Hepatocyte (in vitro differentiated cells): ENCODE measurements around the gene FCHSD2.

Experiments used
- EZH2 ChIP-seq: fragments of 200-600 bp; sonication (generic); IDR thresholded peaks from 2 replicates; pipeline ENCODE4 v1.6.1; 2016; ENCODE audit warnings: antibody characterized with exemption, mild to moderate bottlenecking, borderline replicate concordance
- TF ChIP-seq, protein P1 (sequence below): fragments of 200-600 bp; sonication (generic); IDR thresholded peaks from 2 replicates; pipeline ENCODE4 v1.5.1; 2016; ENCODE audit warnings: antibody characterized with exemption, mild to moderate bottlenecking; ENCODE audit not compliant: poor library complexity

DNA sequence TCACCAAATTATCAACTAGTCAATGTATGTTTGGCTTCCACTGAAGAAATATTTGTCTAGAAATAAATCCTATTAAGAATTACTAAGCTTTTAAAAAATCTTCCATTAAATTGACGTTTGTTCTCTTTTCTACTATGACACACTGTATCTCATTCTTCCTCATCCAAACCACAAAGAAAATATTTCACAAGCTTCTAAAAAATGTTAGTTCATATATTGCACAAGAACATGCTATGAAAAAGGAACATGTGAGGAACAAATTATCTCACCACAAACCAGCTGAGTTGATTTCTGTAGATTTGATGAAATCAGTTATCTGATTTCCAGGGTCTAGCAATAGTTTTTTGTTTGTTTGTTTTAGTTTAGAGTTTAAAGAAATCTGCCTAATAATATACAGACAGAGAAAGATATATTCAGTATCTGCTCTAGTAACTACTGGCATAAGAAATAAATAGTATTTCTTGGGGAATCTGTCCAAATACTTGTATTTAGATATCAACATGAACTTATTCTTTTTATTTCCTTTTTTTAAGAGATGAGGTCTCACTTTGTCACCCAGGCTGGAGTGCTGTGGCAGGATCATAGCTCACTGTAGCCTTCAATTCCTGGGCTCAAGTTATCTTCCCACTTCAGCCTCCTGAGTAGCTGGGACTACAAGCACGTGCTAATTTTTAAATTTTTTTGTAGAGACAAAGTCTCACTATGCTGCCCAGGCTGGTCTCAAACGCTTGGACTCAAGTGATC is 166.2 kb downstream of the FCHSD2 start:
- no peak for TF ChIP-seq EZH2
- TF ChIP-seq, protein P1, sequence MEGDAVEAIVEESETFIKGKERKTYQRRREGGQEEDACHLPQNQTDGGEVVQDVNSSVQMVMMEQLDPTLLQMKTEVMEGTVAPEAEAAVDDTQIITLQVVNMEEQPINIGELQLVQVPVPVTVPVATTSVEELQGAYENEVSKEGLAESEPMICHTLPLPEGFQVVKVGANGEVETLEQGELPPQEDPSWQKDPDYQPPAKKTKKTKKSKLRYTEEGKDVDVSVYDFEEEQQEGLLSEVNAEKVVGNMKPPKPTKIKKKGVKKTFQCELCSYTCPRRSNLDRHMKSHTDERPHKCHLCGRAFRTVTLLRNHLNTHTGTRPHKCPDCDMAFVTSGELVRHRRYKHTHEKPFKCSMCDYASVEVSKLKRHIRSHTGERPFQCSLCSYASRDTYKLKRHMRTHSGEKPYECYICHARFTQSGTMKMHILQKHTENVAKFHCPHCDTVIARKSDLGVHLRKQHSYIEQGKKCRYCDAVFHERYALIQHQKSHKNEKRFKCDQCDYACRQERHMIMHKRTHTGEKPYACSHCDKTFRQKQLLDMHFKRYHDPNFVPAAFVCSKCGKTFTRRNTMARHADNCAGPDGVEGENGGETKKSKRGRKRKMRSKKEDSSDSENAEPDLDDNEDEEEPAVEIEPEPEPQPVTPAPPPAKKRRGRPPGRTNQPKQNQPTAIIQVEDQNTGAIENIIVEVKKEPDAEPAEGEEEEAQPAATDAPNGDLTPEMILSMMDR: no peak
